HFF-Myc (cell line): Measurements from ENCODE around the gene VCAM1.

Experiments
- DNase-seq: peaks from one replicate; pipeline ENCODE4 v3.0.0-alpha.2; 2011; ENCODE audit warnings: low read depth; ENCODE audit errors: extremely low read depth
- H3K4me3 ChIP-seq: replicated peaks from 2 replicates; pipeline ENCODE4 v1.5.1; 2011; ENCODE audit warnings: low read depth, mild to moderate bottlenecking, control low read depth, low read length
- CTCF ChIP-seq: IDR thresholded peaks from 2 replicates; pipeline ENCODE4 v1.5.1; 2012; ENCODE audit warnings: mild to moderate bottlenecking, low read depth, low read length, control low read depth; ENCODE audit errors: missing control alignments

VCAM1 gene

GRCh38 chr1:100734676-100735075 is 15.1 kb downstream of the VCAM1 start:
- no peak for TF ChIP-seq CTCF
- H3K4me3 ChIP-seq: no peak overlapping the region
- peak; percentile 78 for DNase-seq

GRCh38 chr1:100735244-100735643 is 15.7 kb downstream of the VCAM1 start:
- no peak overlapping the region for H3K4me3 ChIP-seq
- TF ChIP-seq CTCF: no peak
- DNase-seq: no peak

GRCh38 chr1:100736324-100736723 is 16.8 kb downstream of the VCAM1 start:
- no peak for DNase-seq

GRCh38 chr1:100736746-100737145 is 17.2 kb downstream of the VCAM1 start:
- DNase-seq: peak; percentile 55
- no peak overlapping the region for H3K4me3 ChIP-seq
- TF ChIP-seq CTCF: no peak

More at GRCh38 chr1:100736324-100736723, 16.8 kb downstream of the VCAM1 start:
- TF ChIP-seq CTCF: no peak
- no peak overlapping the region for H3K4me3 ChIP-seq

GRCh38 chr1:100746542-100746932 is 27.0 kb downstream of the VCAM1 start:
- no peak overlapping the region for H3K4me3 ChIP-seq
- DNase-seq: no peak
- TF ChIP-seq CTCF: no peak

GRCh38 chr1:100747771-100748170 is 28.2 kb downstream of the VCAM1 start:
- H3K4me3 ChIP-seq: no peak overlapping the region
- no peak for DNase-seq
- no peak for TF ChIP-seq CTCF
